ENCODE data around the gene FBXW8.

FBXW8 gene

GRCh38 chr12:117072106-117072505 lies 161.4 kb downstream of the FBXW8 start:
- H3K4me1 ChIP-seq (ENCODE audit: control insufficient read depth, insufficient read depth, low read length, poor library complexity, severe bottlenecking): no peaks in the 10 kb centered on the region
- H3K4me3 ChIP-seq (ENCODE audit: insufficient read depth, low read depth, low read length, poor library complexity, severe bottlenecking): no peak overlapping the region
- no peaks in the 10 kb centered on the region for H3K36me3 ChIP-seq (ENCODE audit: control insufficient read depth, insufficient read depth, low read length)
- no peak overlapping the region for H3K27ac ChIP-seq (ENCODE audit: insufficient read depth, low read length, poor library complexity, severe bottlenecking)
- no peaks in the 10 kb centered on the region for H3K9me3 ChIP-seq (ENCODE audit: control insufficient read depth, low read length)
- DNase-seq: no peak
- H3K27me3 ChIP-seq (replicated peaks; ENCODE audit: control insufficient read depth, insufficient read depth, low read length, poor library complexity, severe bottlenecking): no peaks in the 10 kb centered on the region

- Histone ChIP-seq H3K27me3 (replicated peaks; ENCODE audit: control insufficient read depth, insufficient read depth, low read length, poor library complexity, severe bottlenecking) (no peaks in the 10 kb centered on the region), H3K36me3 (ENCODE audit: control insufficient read depth, insufficient read depth, low read length) (no peaks in the 10 kb centered on the region), H3K4me1 (ENCODE audit: control insufficient read depth, insufficient read depth, low read length, poor library complexity, severe bottlenecking) (no peaks in the 10 kb centered on the region), H3K9me3 (ENCODE audit: control insufficient read depth, low read length) (no peaks in the 10 kb centered on the region), H3K4me3 (ENCODE audit: insufficient read depth, low read depth, low read length, poor library complexity, severe bottlenecking) (no peak overlapping the region), H3K27ac (ENCODE audit: insufficient read depth, low read length, poor library complexity, severe bottlenecking) (no peak overlapping the region)
- DNase-seq: no peak
These were observed 162.2 kb downstream of the FBXW8 start for GRCh38 chr12:117072736-117073490.

- H3K4me1 ChIP-seq (ENCODE audit: control insufficient read depth, insufficient read depth, low read length, poor library complexity, severe bottlenecking): no peaks in the 10 kb centered on the region
- H3K4me3 ChIP-seq (ENCODE audit: insufficient read depth, low read depth, low read length, poor library complexity, severe bottlenecking): no peak overlapping the region
- no peaks in the 10 kb centered on the region for H3K36me3 ChIP-seq (ENCODE audit: control insufficient read depth, insufficient read depth, low read length)
- H3K27ac ChIP-seq (ENCODE audit: insufficient read depth, low read length, poor library complexity, severe bottlenecking): no peak overlapping the region
- DNase-seq: no peak
- H3K27me3 ChIP-seq (replicated peaks; ENCODE audit: control insufficient read depth, insufficient read depth, low read length, poor library complexity, severe bottlenecking): no peaks in the 10 kb centered on the region
- H3K9me3 ChIP-seq (ENCODE audit: control insufficient read depth, low read length): no peaks in the 10 kb centered on the region
These were observed 162.9 kb downstream of the FBXW8 start for GRCh38 chr12:117073611-117074010.

- no peak for DNase-seq
- Histone ChIP-seq H3K27me3 (replicated peaks; ENCODE audit: control insufficient read depth, insufficient read depth, low read length, poor library complexity, severe bottlenecking) (no peaks in the 10 kb centered on the region), H3K4me3 (ENCODE audit: insufficient read depth, low read depth, low read length, poor library complexity, severe bottlenecking) (no peak overlapping the region), H3K4me1 (ENCODE audit: control insufficient read depth, insufficient read depth, low read length, poor library complexity, severe bottlenecking) (no peaks in the 10 kb centered on the region), H3K9me3 (ENCODE audit: control insufficient read depth, low read length) (no peaks in the 10 kb centered on the region), H3K36me3 (ENCODE audit: control insufficient read depth, insufficient read depth, low read length) (no peaks in the 10 kb centered on the region), H3K27ac (ENCODE audit: insufficient read depth, low read length, poor library complexity, severe bottlenecking) (no peak overlapping the region)
These were observed 165.9 kb downstream of the FBXW8 start for GRCh38 chr12:117076410-117077372.

- H3K27ac ChIP-seq (ENCODE audit: insufficient read depth, low read length, poor library complexity, severe bottlenecking): no peak overlapping the region
- no peaks in the 10 kb centered on the region for H3K9me3 ChIP-seq (ENCODE audit: control insufficient read depth, low read length)
- H3K4me1 ChIP-seq (ENCODE audit: control insufficient read depth, insufficient read depth, low read length, poor library complexity, severe bottlenecking): no peaks in the 10 kb centered on the region
- no peak overlapping the region for H3K4me3 ChIP-seq (ENCODE audit: insufficient read depth, low read depth, low read length, poor library complexity, severe bottlenecking)
- no peak for DNase-seq
- no peaks in the 10 kb centered on the region for H3K36me3 ChIP-seq (ENCODE audit: control insufficient read depth, insufficient read depth, low read length)
- H3K27me3 ChIP-seq (replicated peaks; ENCODE audit: control insufficient read depth, insufficient read depth, low read length, poor library complexity, severe bottlenecking): no peaks in the 10 kb centered on the region
These were observed 168.7 kb downstream of the FBXW8 start for GRCh38 chr12:117079487-117079886.

GRCh38 chr12:117080661-117081144 lies 170.0 kb downstream of the FBXW8 start:
- no peak for DNase-seq
- Histone ChIP-seq H3K36me3 (ENCODE audit: control insufficient read depth, insufficient read depth, low read length) (no peaks in the 10 kb centered on the region), H3K27ac (ENCODE audit: insufficient read depth, low read length, poor library complexity, severe bottlenecking) (no peak overlapping the region), H3K4me3 (ENCODE audit: insufficient read depth, low read depth, low read length, poor library complexity, severe bottlenecking) (no peak overlapping the region), H3K4me1 (ENCODE audit: control insufficient read depth, insufficient read depth, low read length, poor library complexity, severe bottlenecking) (no peaks in the 10 kb centered on the region), H3K9me3 (ENCODE audit: control insufficient read depth, low read length) (no peaks in the 10 kb centered on the region), H3K27me3 (replicated peaks; ENCODE audit: control insufficient read depth, insufficient read depth, low read length, poor library complexity, severe bottlenecking) (no peaks in the 10 kb centered on the region)
